GM12892 (cell line): ENCODE measurements around the gene ITPKB.

Experiments used
- POLR2A ChIP-seq: IDR thresholded peaks from 2 replicates; pipeline ENCODE4 v1.6.1; 2011; ENCODE audit warnings: low read depth, low read length, control low read depth
- POLR2AphosphoS5 ChIP-seq: IDR thresholded peaks from 2 replicates; pipeline ENCODE4 v1.6.1; 2011; ENCODE audit warnings: low read depth, low read length, control low read depth

DNA sequence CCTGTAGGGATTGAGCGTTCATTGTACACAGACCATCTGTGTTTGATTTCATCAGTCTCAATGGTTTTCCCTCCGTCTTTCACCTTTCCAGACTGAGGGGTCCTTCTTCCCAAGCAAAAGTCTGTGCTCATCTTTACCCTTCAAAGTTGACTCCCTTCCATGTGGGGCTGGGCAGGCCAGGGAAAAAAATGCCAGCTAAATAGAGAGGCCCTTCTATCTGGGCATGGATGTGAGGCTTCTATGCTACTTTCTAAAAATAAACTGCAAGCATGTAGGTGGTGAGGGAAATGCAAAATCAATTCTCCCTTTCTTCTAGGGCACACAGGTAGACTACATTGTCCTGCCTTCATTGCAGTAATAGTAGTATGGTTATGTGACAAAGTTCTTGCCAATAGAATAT lies 46.7 kb upstream of the ITPKB start:
- no peak for TF ChIP-seq POLR2AphosphoS5
- no peak for TF ChIP-seq POLR2A
